Activated CD8-positive, alpha-beta T cell treated with anti-CD3 and anti-CD28 coated beads for 36 hours (primary cell): Measurements from ENCODE around the gene KCNK4. TPM values are rescaled to one million over a fixed set of nuclear protein-coding genes. Genes with fewer than 3 reads are reported as not detected.

Experiments
- ATAC-seq: fragments of 200-7000 bp; cut with Tn5 transposase; one replicate; pipeline ENCODE4 v1.10.0; 2021; ENCODE audit warnings: mild to moderate bottlenecking, moderate library complexity
- CTCF ChIA-PET: fragments of 350-600 bp; sonication (Branson Sonifier 250); formaldehyde crosslinking; loops from one replicate; lab custom pipeline; 2021; ENCODE audit warnings: antibody characterized with exemption; lab: Charles Lee
- POLR2A ChIA-PET: fragments of 350-600 bp; sonication (Branson Sonifier 250); formaldehyde crosslinking; loops from one replicate; lab custom pipeline; 2021; ENCODE audit warnings: antibody characterized with exemption; lab: Charles Lee
- DNase-seq: peaks from one replicate; pipeline ENCODE4 v3.0.0-alpha.2; 2020
- H3K27ac Mint-ChIP-seq: one replicate; pipeline ENCODE4 v1.8.0; 2021; ENCODE audit warnings: mild to moderate bottlenecking, mixed read lengths
- H3K27me3 Mint-ChIP-seq: one replicate; pipeline ENCODE4 v1.8.0; 2021; ENCODE audit warnings: mixed read lengths
- H3K36me3 Mint-ChIP-seq: one replicate; pipeline ENCODE4 v1.8.0; 2021; ENCODE audit warnings: low read depth, mixed read lengths
- H3K4me1 Mint-ChIP-seq: one replicate; pipeline ENCODE4 v1.8.0; 2021; ENCODE audit warnings: low read depth, mixed read lengths
- H3K4me3 Mint-ChIP-seq: one replicate; pipeline ENCODE4 v1.8.0; 2021; ENCODE audit warnings: mild to moderate bottlenecking, moderate library complexity, mixed read lengths
- H3K9me3 Mint-ChIP-seq: one replicate; pipeline ENCODE4 v1.8.0; 2021; ENCODE audit warnings: mixed read lengths
- intact Hi-C: fragments of 100-400 bp; cut with micrococcal nuclease; formaldehyde crosslinking; loops from one replicate; pipeline ENCODE4 v1.10.0; 2022
- total RNA-seq, 2 experiments: library from RNA; stranded (reverse); gene quantifications; one replicate each; pipeline ENCODE4 v1.2.3, GENCODE V29; 2021
- TF ChIP-seq, protein P1 (sequence below): fragments of 200-600 bp; IDR thresholded peaks from one replicate; pipeline ENCODE4 v1.8.0; 2022; ENCODE audit warnings: antibody characterized with exemption, mild to moderate bottlenecking

The KCNK4 gene
- total RNA-seq, 2 experiments from 2014 or later, result 0.23 TPM; not detected in 1

DNA sequence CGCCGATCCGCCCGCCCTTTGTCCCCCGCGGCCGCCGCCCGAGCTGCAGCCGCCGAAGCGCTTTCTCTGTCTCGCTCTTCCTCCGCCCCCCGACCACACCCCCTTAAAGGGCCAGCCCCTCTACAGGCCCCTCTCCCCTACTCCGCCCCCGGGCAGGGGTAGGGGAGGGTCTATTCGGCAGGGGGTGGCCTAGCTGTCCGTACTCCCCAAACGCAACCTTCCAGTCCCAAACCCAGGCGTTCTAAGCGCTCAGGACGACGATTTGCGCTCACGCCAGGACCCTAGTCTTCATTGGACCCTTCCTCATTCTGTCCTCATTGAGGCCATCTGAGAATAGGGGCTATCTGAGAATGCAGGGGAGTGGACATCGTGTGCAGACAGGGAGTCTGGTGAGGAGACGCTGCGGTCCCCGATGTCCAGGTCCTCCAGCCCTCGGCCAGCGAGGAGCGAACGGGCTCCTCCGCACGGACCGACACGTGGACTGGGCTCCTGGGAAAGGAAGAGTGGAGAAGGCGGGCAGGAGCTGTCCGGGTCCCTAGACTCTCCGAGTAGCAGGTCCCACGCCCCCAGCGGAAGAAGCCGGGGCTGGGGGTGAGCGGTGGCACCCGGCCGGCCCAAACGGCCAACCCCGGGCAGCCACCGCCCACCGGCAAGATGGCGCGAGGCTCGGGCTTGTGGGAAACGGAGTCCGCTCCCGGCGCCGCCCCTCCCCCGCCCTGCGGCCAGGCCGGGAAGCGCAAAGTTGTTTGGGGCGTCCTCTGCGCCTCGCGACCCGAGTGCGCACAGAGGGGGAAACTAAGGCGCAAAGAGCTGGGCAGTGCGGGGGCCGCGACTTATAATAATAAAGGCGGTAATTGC lies 44.0 kb upstream of the KCNK4 start, which contains the start of gene PPP1R14B:
PPP1R14B (minus strand) TSS at position 73 of the 858 bp plus-strand sequence. CDS start 270 bp downstream, outside the sequence.
- DNase-seq (peak; percentile 89), ATAC-seq (peak; percentile 55)
- H3K27me3 Mint-ChIP-seq, result no peaks in the 10 kb centered on the region
- H3K36me3 Mint-ChIP-seq, result peaks cover 28% of the 10 kb centered on the region
- intact Hi-C loops, result loop anchor here (10.0 kb wide), 1 partner anchor 58 kb away; the partner anchor contains the start of genes CATSPERZ and ESRRA
- peak within 1 kb of the TSS; percentile 93 for H3K27ac Mint-ChIP-seq
- H3K9me3 Mint-ChIP-seq, result no peaks in the 10 kb centered on the region
- ChIA-PET CTCF (interaction anchor here (0.9 to 4.6 kb wide), 6 partner anchors 13 to 70 kb away, joined by 3 to 35 read pairs (median 6); partner anchors contain the start of genes CATSPERZ, FERMT3, PRDX5 and TRMT112), POLR2A (interaction anchor here (1.2 to 10.0 kb wide), 7 partner anchors 8 to 58 kb away, joined by 4 to 132 read pairs (median 4); partner anchors contain the start of genes BAD and FERMT3)
- peak within 1 kb of the TSS; percentile 94 for H3K4me3 Mint-ChIP-seq
- TF ChIP-seq, protein P1, sequence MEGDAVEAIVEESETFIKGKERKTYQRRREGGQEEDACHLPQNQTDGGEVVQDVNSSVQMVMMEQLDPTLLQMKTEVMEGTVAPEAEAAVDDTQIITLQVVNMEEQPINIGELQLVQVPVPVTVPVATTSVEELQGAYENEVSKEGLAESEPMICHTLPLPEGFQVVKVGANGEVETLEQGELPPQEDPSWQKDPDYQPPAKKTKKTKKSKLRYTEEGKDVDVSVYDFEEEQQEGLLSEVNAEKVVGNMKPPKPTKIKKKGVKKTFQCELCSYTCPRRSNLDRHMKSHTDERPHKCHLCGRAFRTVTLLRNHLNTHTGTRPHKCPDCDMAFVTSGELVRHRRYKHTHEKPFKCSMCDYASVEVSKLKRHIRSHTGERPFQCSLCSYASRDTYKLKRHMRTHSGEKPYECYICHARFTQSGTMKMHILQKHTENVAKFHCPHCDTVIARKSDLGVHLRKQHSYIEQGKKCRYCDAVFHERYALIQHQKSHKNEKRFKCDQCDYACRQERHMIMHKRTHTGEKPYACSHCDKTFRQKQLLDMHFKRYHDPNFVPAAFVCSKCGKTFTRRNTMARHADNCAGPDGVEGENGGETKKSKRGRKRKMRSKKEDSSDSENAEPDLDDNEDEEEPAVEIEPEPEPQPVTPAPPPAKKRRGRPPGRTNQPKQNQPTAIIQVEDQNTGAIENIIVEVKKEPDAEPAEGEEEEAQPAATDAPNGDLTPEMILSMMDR, result no peak
- H3K4me1 Mint-ChIP-seq, result peaks cover 33% of the 10 kb centered on the region

DNA sequence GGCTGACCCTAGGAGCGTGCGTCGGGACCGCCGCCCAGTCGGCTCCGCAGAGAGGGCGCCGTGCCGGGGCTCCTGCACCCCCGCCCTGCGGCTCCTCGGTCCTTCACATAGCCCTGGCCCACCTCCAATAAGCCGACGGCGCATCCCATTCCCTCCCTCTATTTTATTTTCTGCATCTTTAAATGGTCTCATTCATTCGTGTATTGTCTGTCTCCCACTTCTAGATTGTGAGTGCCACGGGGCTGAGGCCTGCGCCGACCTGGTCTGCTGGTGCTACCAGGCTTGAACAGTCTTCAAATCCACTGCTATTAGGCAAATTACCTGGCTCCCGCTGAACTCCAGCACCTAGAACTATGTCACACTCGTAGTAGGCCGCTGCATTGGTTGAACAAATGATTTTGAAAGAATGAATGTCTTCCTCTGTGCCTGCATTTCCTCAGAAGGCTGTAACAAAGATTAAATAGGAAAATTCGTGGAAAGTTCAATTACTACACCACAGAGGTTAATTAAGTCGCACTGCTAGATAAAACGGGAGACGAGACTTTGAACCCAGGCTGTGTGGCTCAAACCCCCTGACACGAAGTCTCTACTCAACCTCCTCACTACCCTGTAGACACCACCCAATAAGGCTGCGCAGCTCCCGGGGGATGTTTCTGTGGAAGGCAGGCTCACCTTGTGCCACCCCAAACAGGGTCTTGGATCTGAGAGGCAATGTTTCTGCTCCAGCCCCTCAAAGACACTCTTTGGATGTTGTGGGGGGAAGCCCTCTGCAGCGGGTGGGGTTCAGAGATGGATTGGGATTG lies 43.2 kb upstream of the KCNK4 start:
- TF ChIP-seq, protein P1, result no peak
- ChIA-PET POLR2A (interaction anchor here (1.1 to 10.0 kb wide), 6 partner anchors 16 to 57 kb away, joined by 4 to 132 read pairs (median 4); partner anchors contain the start of genes BAD and FERMT3), CTCF (interaction anchor here (1.1 to 5.3 kb wide), 4 partner anchors 22 to 56 kb away, joined by 4 to 35 read pairs (median 7); partner anchors contain the start of genes CATSPERZ, NUDT22 and TRPT1)
- Mint-ChIP-seq H3K36me3 (peaks cover 22% of the 10 kb centered on the region), H3K4me1 (peaks cover 29% of the 10 kb centered on the region), H3K27ac (no peak overlapping the region), H3K4me3 (peak overlapping the region; percentile 62), H3K27me3 (no peaks in the 10 kb centered on the region), H3K9me3 (no peaks in the 10 kb centered on the region)
- ATAC-seq (no peak), DNase-seq (no peak)
- intact Hi-C loops, result loop anchor here (10.0 kb wide), 1 partner anchor 57 kb away; the partner anchor contains the start of genes CATSPERZ and ESRRA

DNA sequence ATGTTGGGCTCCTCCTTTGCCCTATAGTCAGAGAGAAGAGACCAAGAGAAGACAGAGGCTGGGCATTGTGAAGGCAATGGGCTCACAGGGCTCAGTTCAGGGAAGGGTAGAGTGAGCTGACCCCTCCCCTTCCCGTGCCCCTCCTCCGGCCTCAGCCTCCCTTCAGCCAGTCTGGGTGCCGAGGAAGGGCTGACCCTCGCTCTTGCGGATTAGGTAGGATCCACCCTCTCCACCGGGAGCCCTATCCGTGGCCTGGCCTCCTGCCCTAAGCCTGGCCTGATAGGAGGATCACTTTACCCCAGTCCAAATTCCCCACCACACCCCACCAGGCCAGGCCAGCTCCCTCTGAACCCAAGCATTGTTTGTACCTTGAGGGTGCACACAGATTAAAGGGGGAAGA lies 42.5 kb upstream of the KCNK4 start:
- Mint-ChIP-seq H3K4me1 (peaks cover 23% of the 10 kb centered on the region), H3K4me3 (peak overlapping the region; percentile 3), H3K27me3 (no peaks in the 10 kb centered on the region), H3K9me3 (no peaks in the 10 kb centered on the region), H3K27ac (no peak overlapping the region), H3K36me3 (peaks cover 15% of the 10 kb centered on the region)
- DNase-seq, result no peak
- no peak for ATAC-seq
- CTCF ChIA-PET, result interaction anchor here (1.1 to 5.3 kb wide), 3 partner anchors 22 to 55 kb away, joined by 4 to 35 read pairs (median 8); partner anchors contain the start of genes CATSPERZ, NUDT22 and TRPT1
- intact Hi-C loops, result loop anchor here (10.0 kb wide), 1 partner anchor 56 kb away; the partner anchor contains the start of genes CATSPERZ and ESRRA
- POLR2A ChIA-PET, result interaction anchor here (0.8 to 10.0 kb wide), 4 partner anchors 17 to 55 kb away, joined by 4 to 132 read pairs (median 4); partner anchors contain the start of gene FERMT3
- TF ChIP-seq, protein P1, result no peak

DNA sequence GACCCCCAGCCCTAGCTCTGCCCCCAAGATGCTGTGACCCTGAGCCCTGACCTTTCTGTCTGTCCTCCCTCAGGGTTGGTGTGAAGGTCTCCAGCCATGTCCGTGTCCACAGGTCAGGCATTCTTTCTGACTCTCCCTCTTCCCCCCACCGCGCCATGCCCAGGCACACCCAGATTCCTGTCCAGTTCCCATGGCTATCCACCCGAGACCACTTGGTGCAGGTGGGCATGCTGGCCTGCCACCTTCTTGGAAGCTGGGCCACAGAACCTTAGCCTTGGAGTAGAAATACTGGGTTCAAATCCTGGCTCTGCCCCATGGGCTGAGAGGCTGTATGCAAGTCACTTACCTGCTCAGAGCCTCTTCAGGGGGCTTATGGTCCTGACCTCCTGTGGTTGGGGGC lies 42.1 kb upstream of the KCNK4 start:
- TF ChIP-seq, protein P1, result no peak
- ATAC-seq, result no peak
- Mint-ChIP-seq H3K4me3 (peak overlapping the region; percentile 3), H3K9me3 (no peaks in the 10 kb centered on the region), H3K27me3 (no peaks in the 10 kb centered on the region), H3K4me1 (peaks cover 20% of the 10 kb centered on the region), H3K36me3 (peaks cover 12% of the 10 kb centered on the region), H3K27ac (no peak overlapping the region)
- no peak for DNase-seq
- intact Hi-C loops, result loop anchor here (10.0 kb wide), 1 partner anchor 56 kb away; the partner anchor contains the start of genes CATSPERZ and ESRRA
- POLR2A ChIA-PET, result interaction anchor here (0.8 to 10.0 kb wide), 6 partner anchors 14 to 56 kb away, joined by 4 to 132 read pairs (median 4); partner anchors contain the start of gene FERMT3
- CTCF ChIA-PET, result interaction anchor here (0.9 to 5.3 kb wide), 6 partner anchors 23 to 55 kb away, joined by 3 to 42 read pairs (median 6); partner anchors contain the start of genes CATSPERZ, FERMT3, NUDT22 and TRPT1
